HEK293 (cell line): ENCODE results near the gene CASS4.

Experiments
- CTCF ChIA-PET: fragments of 350-600 bp; formaldehyde crosslinking; extraction: SDS; loops from one replicate; lab custom pipeline; 2021; ENCODE audit warnings: antibody characterized with exemption; lab: Yijun Ruan, JAX
- POLR2A ChIA-PET: fragments of 300-600 bp; formaldehyde crosslinking; extraction: SDS; loops from one replicate; lab custom pipeline; 2020; ENCODE audit warnings: antibody characterized with exemption, inconsistent platforms; lab: Yijun Ruan, JAX
- H3K27ac ChIP-seq: fragments of 200-500 bp; sonication (Bioruptor generic); 2 replicates; pipeline ENCODE4 v1.5.1; 2014; ENCODE audit warnings: low read depth, low read length, control low read depth, inconsistent platforms; ENCODE audit errors: extremely low read depth
- H3K36me3 ChIP-seq, 2 experiments: fragments of 200-500 bp in 1 of 2; sonication (Bioruptor generic) in 1 of 2; 1 replicate in 1 of 2; 2 replicates in 1 of 2; pipeline ENCODE4 v1.5.1; 2014 to 2017; ENCODE audit warnings: inconsistent platforms in 2 of 2, low read length in 2 of 2; ENCODE audit not compliant: control insufficient read depth in 2 of 2, insufficient read depth in 1 of 2
- H3K4me1 ChIP-seq: fragments of 200-500 bp; sonication (Bioruptor generic); 2 replicates; pipeline ENCODE4 v1.5.1; 2014; ENCODE audit warnings: mild to moderate bottlenecking, low read length, inconsistent platforms; ENCODE audit not compliant: control insufficient read depth, insufficient read depth
- H3K4me3 ChIP-seq: 2 replicates; pipeline ENCODE4 v1.5.1; 2011; ENCODE audit warnings: low read depth, mild to moderate bottlenecking, control low read depth, low read length, moderate library complexity
- H3K9me3 ChIP-seq: fragments of 200-500 bp; sonication (Bioruptor generic); 2 replicates; pipeline ENCODE4 v1.5.1; 2014; ENCODE audit warnings: low read depth, low read length, inconsistent platforms; ENCODE audit not compliant: control insufficient read depth, insufficient read depth
- CTCF ChIP-seq: fragments of 450-650 bp; formaldehyde crosslinking; IDR thresholded peaks from 2 replicates; pipeline ENCODE4 v1.5.1; 2016; ENCODE audit warnings: missing biosample characterization, missing genetic modification characterization
- HOXA7 ChIP-seq: sonication (generic); formaldehyde crosslinking; IDR thresholded peaks from 2 replicates; pipeline ENCODE4 v1.8.1; 2022; ENCODE audit warnings: missing genetic modification reagents, borderline replicate concordance
- HOXD13 ChIP-seq: sonication (generic); formaldehyde crosslinking; IDR thresholded peaks from 2 replicates; pipeline ENCODE4 v1.8.0; 2022; ENCODE audit warnings: missing genetic modification reagents, borderline replicate concordance
- PRDM1 ChIP-seq: fragments of 450-650 bp; formaldehyde crosslinking; IDR thresholded peaks from 2 replicates; pipeline ENCODE4; 2016; ENCODE audit warnings: missing biosample characterization, missing genetic modification characterization
- SP2 ChIP-seq: fragments of 450-650 bp; formaldehyde crosslinking; IDR thresholded peaks from 2 replicates; pipeline ENCODE4 v1.5.1; 2016; ENCODE audit warnings: missing biosample characterization, missing genetic modification characterization
- ZBTB17 ChIP-seq: fragments of 450-650 bp; formaldehyde crosslinking; IDR thresholded peaks from 2 replicates; pipeline ENCODE4 v1.5.1; 2016; ENCODE audit warnings: missing biosample characterization, missing genetic modification characterization
- ZNF174 ChIP-seq: fragments of 450-650 bp; formaldehyde crosslinking; IDR thresholded peaks from 2 replicates; pipeline ENCODE4 v1.5.0; 2017; ENCODE audit warnings: missing biosample characterization, mild to moderate bottlenecking, missing genetic modification characterization
- ZNF202 ChIP-seq: fragments of 450-650 bp; formaldehyde crosslinking; IDR thresholded peaks from 2 replicates; pipeline ENCODE4 v1.5.1; 2016; ENCODE audit warnings: missing biosample characterization, missing genetic modification characterization, borderline replicate concordance
- ZNF350 ChIP-seq: fragments of 450-650 bp; formaldehyde crosslinking; IDR thresholded peaks from 2 replicates; pipeline ENCODE4 v1.5.0; 2017; ENCODE audit warnings: missing biosample characterization, mild to moderate bottlenecking, missing genetic modification characterization
- ZNF433 ChIP-seq: fragments of 450-650 bp; formaldehyde crosslinking; IDR thresholded peaks from 2 replicates; pipeline ENCODE4 v1.5.1; 2016; ENCODE audit warnings: missing biosample characterization, missing genetic modification characterization, low read depth
- ZNF544 ChIP-seq: fragments of 450-650 bp; formaldehyde crosslinking; IDR thresholded peaks from 2 replicates; pipeline ENCODE4 v1.5.0; 2017; ENCODE audit warnings: missing biosample characterization, missing genetic modification characterization
- ZNF580 ChIP-seq: fragments of 450-650 bp; formaldehyde crosslinking; IDR thresholded peaks from 2 replicates; pipeline ENCODE4 v1.5.1; 2016; ENCODE audit warnings: missing biosample characterization, missing genetic modification characterization
- ZNF704 ChIP-seq: fragments of 450-650 bp; formaldehyde crosslinking; IDR thresholded peaks from 2 replicates; pipeline ENCODE4 v1.5.1; 2016; ENCODE audit warnings: missing biosample characterization, missing genetic modification characterization
- TF ChIP-seq, protein P1 (sequence below): fragments of 450-650 bp; formaldehyde crosslinking; IDR thresholded peaks from 2 replicates; pipeline ENCODE4 v1.5.1; 2016; ENCODE audit warnings: missing biosample characterization, missing genetic modification characterization
- TF ChIP-seq, protein P2 (sequence below): fragments of 450-650 bp; formaldehyde crosslinking; IDR thresholded peaks from 2 replicates; pipeline ENCODE4 v1.5.1; 2016; ENCODE audit warnings: missing biosample characterization, missing genetic modification characterization
- TF ChIP-seq, protein P3 (sequence below): fragments of 450-650 bp; formaldehyde crosslinking; conservative IDR thresholded peaks from 2 replicates; pipeline ENCODE4 v1.5.1; 2016; ENCODE audit warnings: low read depth, missing biosample characterization, missing genetic modification characterization

The CASS4 gene

GRCh38 chr20:56443654-56444540, 31.8 kb downstream of the CASS4 start (continued):
- TF ChIP-seq ZNF350 (tag by site-specific recombination) (no peak), ZBTB17 (tag by site-specific recombination) (no peak)

GRCh38 chr20:56445130-56445529, 33.1 kb downstream of the CASS4 start:
- H3K4me3 ChIP-seq, result no peak overlapping the region
- POLR2A ChIA-PET, result no interaction called here
- H3K36me3 ChIP-seq, result no peaks in the 10 kb centered on the region
- TF ChIP-seq ZNF580 (tag by site-specific recombination) (no peak), ZNF544 (tag by site-specific recombination) (no peak), ZNF433 (no peak), HOXD13 (CRISPR knock-in tag) (no peak), ZNF202 (tag by site-specific recombination) (no peak), ZNF704 (tag by site-specific recombination) (no peak), PRDM1 (tag by site-specific recombination) (no peak)
- no peaks in the 10 kb centered on the region for H3K9me3 ChIP-seq
- no peak overlapping the region for H3K27ac ChIP-seq
- H3K4me1 ChIP-seq, result no peaks in the 10 kb centered on the region
- CTCF ChIA-PET, result interaction anchor here (0.6 kb wide), 1 partner anchor 22 kb away, joined by 3 read pairs; no protein-coding TSS in a partner anchor

- Histone ChIP-seq H3K36me3 (no peaks in the 10 kb centered on the region), H3K4me3 (no peak overlapping the region), H3K9me3 (no peaks in the 10 kb centered on the region), H3K27ac (no peak overlapping the region), H3K4me1 (no peaks in the 10 kb centered on the region)
- POLR2A ChIA-PET, result no interaction called here
- CTCF ChIA-PET, result no interaction called here
- no peak for TF ChIP-seq SP2 (tag by site-specific recombination)
- TF ChIP-seq, protein P1, sequence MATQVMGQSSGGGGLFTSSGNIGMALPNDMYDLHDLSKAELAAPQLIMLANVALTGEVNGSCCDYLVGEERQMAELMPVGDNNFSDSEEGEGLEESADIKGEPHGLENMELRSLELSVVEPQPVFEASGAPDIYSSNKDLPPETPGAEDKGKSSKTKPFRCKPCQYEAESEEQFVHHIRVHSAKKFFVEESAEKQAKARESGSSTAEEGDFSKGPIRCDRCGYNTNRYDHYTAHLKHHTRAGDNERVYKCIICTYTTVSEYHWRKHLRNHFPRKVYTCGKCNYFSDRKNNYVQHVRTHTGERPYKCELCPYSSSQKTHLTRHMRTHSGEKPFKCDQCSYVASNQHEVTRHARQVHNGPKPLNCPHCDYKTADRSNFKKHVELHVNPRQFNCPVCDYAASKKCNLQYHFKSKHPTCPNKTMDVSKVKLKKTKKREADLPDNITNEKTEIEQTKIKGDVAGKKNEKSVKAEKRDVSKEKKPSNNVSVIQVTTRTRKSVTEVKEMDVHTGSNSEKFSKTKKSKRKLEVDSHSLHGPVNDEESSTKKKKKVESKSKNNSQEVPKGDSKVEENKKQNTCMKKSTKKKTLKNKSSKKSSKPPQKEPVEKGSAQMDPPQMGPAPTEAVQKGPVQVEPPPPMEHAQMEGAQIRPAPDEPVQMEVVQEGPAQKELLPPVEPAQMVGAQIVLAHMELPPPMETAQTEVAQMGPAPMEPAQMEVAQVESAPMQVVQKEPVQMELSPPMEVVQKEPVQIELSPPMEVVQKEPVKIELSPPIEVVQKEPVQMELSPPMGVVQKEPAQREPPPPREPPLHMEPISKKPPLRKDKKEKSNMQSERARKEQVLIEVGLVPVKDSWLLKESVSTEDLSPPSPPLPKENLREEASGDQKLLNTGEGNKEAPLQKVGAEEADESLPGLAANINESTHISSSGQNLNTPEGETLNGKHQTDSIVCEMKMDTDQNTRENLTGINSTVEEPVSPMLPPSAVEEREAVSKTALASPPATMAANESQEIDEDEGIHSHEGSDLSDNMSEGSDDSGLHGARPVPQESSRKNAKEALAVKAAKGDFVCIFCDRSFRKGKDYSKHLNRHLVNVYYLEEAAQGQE, result no peak
- TF ChIP-seq, protein P2, sequence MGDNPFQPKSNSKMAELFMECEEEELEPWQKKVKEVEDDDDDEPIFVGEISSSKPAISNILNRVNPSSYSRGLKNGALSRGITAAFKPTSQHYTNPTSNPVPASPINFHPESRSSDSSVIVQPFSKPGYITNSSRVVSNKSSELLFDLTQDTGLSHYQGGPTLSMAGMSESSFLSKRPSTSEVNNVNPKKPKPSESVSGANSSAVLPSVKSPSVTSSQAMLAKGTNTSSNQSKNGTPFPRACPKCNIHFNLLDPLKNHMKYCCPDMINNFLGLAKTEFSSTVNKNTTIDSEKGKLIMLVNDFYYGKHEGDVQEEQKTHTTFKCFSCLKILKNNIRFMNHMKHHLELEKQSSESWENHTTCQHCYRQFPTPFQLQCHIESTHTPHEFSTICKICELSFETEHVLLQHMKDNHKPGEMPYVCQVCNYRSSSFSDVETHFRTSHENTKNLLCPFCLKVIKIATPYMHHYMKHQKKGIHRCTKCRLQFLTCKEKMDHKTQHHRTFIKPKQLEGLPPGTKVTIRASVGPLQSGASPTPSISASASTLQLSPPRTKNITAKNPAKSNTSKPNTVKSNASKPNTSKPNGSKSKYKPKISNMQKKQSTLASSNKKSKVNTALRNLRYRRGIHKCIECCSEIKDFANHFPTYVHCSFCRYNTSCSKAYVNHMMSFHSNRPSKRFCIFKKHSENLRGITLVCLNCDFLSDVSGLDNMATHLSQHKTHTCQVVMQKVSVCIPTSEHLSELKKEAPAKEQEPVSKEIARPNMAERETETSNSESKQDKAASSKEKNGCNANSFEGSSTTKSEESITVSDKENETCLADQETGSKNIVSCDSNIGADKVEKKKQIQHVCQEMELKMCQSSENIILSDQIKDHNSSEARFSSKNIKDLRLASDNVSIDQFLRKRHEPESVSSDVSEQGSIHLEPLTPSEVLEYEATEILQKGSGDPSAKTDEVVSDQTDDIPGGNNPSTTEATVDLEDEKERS (tag by site-specific recombination), result no peak
- no peak for TF ChIP-seq CTCF (tag by site-specific recombination)
- TF ChIP-seq ZNF174 (tag by site-specific recombination), result no peak
- TF ChIP-seq ZNF350 (tag by site-specific recombination), result no peak
- TF ChIP-seq, protein P3, sequence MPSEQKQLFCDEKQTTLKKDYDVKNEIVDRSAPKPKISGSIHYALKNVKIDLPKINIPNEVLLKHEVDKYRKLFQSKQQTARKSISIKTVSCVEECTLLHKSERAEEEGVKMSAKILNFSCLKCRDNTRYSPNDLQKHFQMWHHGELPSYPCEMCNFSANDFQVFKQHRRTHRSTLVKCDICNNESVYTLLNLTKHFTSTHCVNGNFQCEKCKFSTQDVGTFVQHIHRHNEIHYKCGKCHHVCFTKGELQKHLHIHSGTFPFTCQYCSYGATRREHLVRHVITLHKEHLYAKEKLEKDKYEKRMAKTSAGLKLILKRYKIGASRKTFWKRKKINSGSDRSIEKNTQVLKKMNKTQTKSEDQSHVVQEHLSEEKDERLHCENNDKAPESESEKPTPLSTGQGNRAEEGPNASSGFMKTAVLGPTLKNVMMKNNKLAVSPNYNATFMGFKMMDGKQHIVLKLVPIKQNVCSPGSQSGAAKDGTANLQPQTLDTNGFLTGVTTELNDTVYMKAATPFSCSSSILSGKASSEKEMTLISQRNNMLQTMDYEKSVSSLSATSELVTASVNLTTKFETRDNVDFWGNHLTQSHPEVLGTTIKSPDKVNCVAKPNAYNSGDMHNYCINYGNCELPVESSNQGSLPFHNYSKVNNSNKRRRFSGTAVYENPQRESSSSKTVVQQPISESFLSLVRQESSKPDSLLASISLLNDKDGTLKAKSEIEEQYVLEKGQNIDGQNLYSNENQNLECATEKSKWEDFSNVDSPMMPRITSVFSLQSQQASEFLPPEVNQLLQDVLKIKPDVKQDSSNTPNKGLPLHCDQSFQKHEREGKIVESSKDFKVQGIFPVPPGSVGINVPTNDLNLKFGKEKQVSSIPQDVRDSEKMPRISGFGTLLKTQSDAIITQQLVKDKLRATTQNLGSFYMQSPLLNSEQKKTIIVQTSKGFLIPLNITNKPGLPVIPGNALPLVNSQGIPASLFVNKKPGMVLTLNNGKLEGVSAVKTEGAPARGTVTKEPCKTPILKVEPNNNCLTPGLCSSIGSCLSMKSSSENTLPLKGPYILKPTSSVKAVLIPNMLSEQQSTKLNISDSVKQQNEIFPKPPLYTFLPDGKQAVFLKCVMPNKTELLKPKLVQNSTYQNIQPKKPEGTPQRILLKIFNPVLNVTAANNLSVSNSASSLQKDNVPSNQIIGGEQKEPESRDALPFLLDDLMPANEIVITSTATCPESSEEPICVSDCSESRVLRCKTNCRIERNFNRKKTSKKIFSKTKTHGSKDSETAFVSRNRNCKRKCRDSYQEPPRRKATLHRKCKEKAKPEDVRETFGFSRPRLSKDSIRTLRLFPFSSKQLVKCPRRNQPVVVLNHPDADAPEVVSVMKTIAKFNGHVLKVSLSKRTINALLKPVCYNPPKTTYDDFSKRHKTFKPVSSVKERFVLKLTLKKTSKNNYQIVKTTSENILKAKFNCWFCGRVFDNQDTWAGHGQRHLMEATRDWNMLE (tag by site-specific recombination), result no peak
- no peak for TF ChIP-seq HOXA7 (CRISPR knock-in tag)
Measured at GRCh38 chr20:56445540-56445939, 33.5 kb downstream of the CASS4 start.
